H1 (cell line): Measurements from ENCODE around the gene TECPR2. TPM values are rescaled to one million over a fixed set of nuclear protein-coding genes. Genes with fewer than 3 reads are reported as not detected.
A peak's percentile ranks its signal among the peaks of the same experiment; 100 is the strongest.

ENCODE experiments used
- CTCF ChIA-PET: fragments of 300-600 bp; sonication (Branson Sonifier 250); formaldehyde crosslinking; loops from one replicate; lab custom pipeline; 2021; ENCODE audit not compliant: partially characterized antibody; lab: Charles Lee
- POLR2A ChIA-PET: fragments of 300-600 bp; sonication (Branson Sonifier 250); formaldehyde crosslinking; loops from one replicate; lab custom pipeline; 2021; ENCODE audit warnings: inconsistent platforms; ENCODE audit not compliant: partially characterized antibody; lab: Charles Lee
- DNase-seq, 2 experiments: peaks; one replicate each; pipeline versions ENCODE4 v3.0.0 to v3.0.0-alpha.2; 2010 to 2022; ENCODE audit warnings: low spot score in 2 of 2, low read depth in 1 of 2, mixed read lengths in 1 of 2
- FAIRE-seq: peaks from 2 replicates; lab custom pipeline; 2011; peaks lifted over from hg19 to GRCh38; lab: Jason Lieb, UNC
- H2AFZ ChIP-seq: 2 replicates; pipeline ENCODE4 v1.8.1; 2012; ENCODE audit warnings: low read length, inconsistent platforms
- H2AK5ac ChIP-seq: 2 replicates; pipeline ENCODE4 v1.6.1; 2013; ENCODE audit warnings: low read depth, low read length
- H2BK120ac ChIP-seq: replicated peaks from 2 replicates; pipeline ENCODE3; 2013; ENCODE audit warnings: low read depth, low read length, inconsistent platforms
- H2BK12ac ChIP-seq: 2 replicates; pipeline ENCODE4 v1.6.1; 2013; ENCODE audit warnings: low read depth, low read length
- H2BK15ac ChIP-seq: 2 replicates; pipeline ENCODE4 v1.6.1; 2013; ENCODE audit warnings: low read length
- H2BK20ac ChIP-seq: 2 replicates; pipeline ENCODE4 v1.6.1; 2013; ENCODE audit warnings: low read length
- H2BK5ac ChIP-seq: 2 replicates; pipeline ENCODE4 v1.6.1; 2013; ENCODE audit warnings: low read depth, low read length
- H3K14ac ChIP-seq: 2 replicates; pipeline ENCODE4 v1.6.1; 2013; ENCODE audit warnings: inconsistent platforms; ENCODE audit not compliant: insufficient read length
- H3K18ac ChIP-seq: 2 replicates; pipeline ENCODE4 v1.6.1; 2013; ENCODE audit warnings: low read length; ENCODE audit errors: extremely low read depth
- H3K23ac ChIP-seq: 2 replicates; pipeline ENCODE4 v1.6.1; 2013; ENCODE audit warnings: inconsistent platforms; ENCODE audit not compliant: insufficient read length
- H3K23me2 ChIP-seq: 2 replicates; pipeline ENCODE4 v1.6.1; 2013; ENCODE audit warnings: low read depth, low read length
- H3K27ac ChIP-seq: 2 replicates; pipeline ENCODE4 v1.6.1; 2011; ENCODE audit warnings: low read depth, low read length, inconsistent platforms
- H3K27me3 ChIP-seq, 4 experiments: replicated peaks in 1 of 4; 1 replicate in 1 of 4; 2 replicates in 3 of 4; pipeline versions ENCODE4 v1.6.1 to v1.8.1; 2011 to 2013; ENCODE audit warnings: low read length in 3 of 4, mild to moderate bottlenecking in 3 of 4, inconsistent platforms in 2 of 4, mixed read lengths in 2 of 4, moderate library complexity in 1 of 4; ENCODE audit not compliant: control insufficient read depth in 3 of 4, insufficient read depth in 3 of 4; ENCODE audit errors: extremely low read depth in 1 of 4
- H3K36me3 ChIP-seq, 4 experiments: 2 replicates each; pipeline versions ENCODE4 v1.6.1 to v1.8.1; 2011 to 2013; ENCODE audit warnings: mild to moderate bottlenecking in 4 of 4, low read length in 3 of 4, moderate library complexity in 2 of 4, control low read depth in 1 of 4, inconsistent platforms in 1 of 4; ENCODE audit not compliant: insufficient read depth in 4 of 4, control insufficient read depth in 2 of 4
- H3K4ac ChIP-seq: replicated peaks from 2 replicates; pipeline ENCODE3; 2013; ENCODE audit warnings: low read length, low read depth, mixed read lengths, inconsistent platforms; ENCODE audit not compliant: insufficient read length
- H3K4me1 ChIP-seq, 4 experiments: replicated peaks in 1 of 4; 1 replicate in 1 of 4; 2 replicates in 3 of 4; pipeline versions ENCODE4 v1.6.1 to v1.8.1; 2011 to 2013; ENCODE audit warnings: low read length in 3 of 4, inconsistent platforms in 2 of 4, mixed read lengths in 1 of 4; ENCODE audit not compliant: insufficient read depth in 4 of 4, control insufficient read depth in 3 of 4
- H3K4me2 ChIP-seq, 2 experiments: 2 replicates each; pipeline versions ENCODE4 v1.6.1 to v1.8.1; 2011 to 2013; ENCODE audit warnings: low read depth in 2 of 2, low read length in 2 of 2, control low read depth in 1 of 2, inconsistent platforms in 1 of 2, mild to moderate bottlenecking in 1 of 2; ENCODE audit not compliant: insufficient read depth in 1 of 2
- H3K4me3 ChIP-seq, 4 experiments: fragments of 200-600, 300-600 bp in 1 of 4; sonication (generic), shearing (Covaris generic), sonication (Bioruptor Twin) in 1 of 4; 2 replicates each; pipeline versions ENCODE4 v1.5.1 to v1.8.1; 2011 to 2016; ENCODE audit warnings: low read length in 4 of 4, low read depth in 3 of 4, control low read depth in 2 of 4, inconsistent platforms in 2 of 4, mild to moderate bottlenecking in 2 of 4, mixed read lengths in 1 of 4, moderate library complexity in 1 of 4; ENCODE audit not compliant: insufficient read depth in 2 of 4; ENCODE audit errors: extremely low read depth in 1 of 4
- H3K56ac ChIP-seq: replicated peaks from 2 replicates; pipeline ENCODE3; 2013; ENCODE audit warnings: low read depth, mild to moderate bottlenecking, mixed read lengths, low read length, inconsistent platforms; ENCODE audit not compliant: insufficient read length
- H3K79me1 ChIP-seq: 2 replicates; pipeline ENCODE4 v1.6.1; 2013; ENCODE audit warnings: low read depth, low read length, control low read depth
- H3K79me2 ChIP-seq, 2 experiments: 2 replicates each; pipeline versions ENCODE4 v1.6.1 to v1.8.1; 2012 to 2013; ENCODE audit warnings: low read length in 2 of 2, mild to moderate bottlenecking in 2 of 2, inconsistent platforms in 1 of 2; ENCODE audit not compliant: insufficient read depth in 2 of 2, control insufficient read depth in 1 of 2
- H3K9ac ChIP-seq, 4 experiments: replicated peaks in 1 of 4; 1 replicate in 1 of 4; 2 replicates in 3 of 4; pipeline versions ENCODE4 v1.6.1 to v1.8.1; 2011 to 2013; ENCODE audit warnings: low read depth in 3 of 4, low read length in 3 of 4, control low read depth in 2 of 4, mild to moderate bottlenecking in 2 of 4, moderate library complexity in 2 of 4, inconsistent platforms in 1 of 4; ENCODE audit errors: extremely low read depth in 1 of 4
- H3K9me3 ChIP-seq, 2 experiments: 2 replicates each; pipeline versions ENCODE4 v1.6.1 to v1.8.1; 2012 to 2013; ENCODE audit warnings: mild to moderate bottlenecking in 2 of 2, moderate library complexity in 2 of 2, control low read depth in 1 of 2, inconsistent platforms in 1 of 2, low read depth in 1 of 2, low read length in 1 of 2, mixed read lengths in 1 of 2; ENCODE audit not compliant: insufficient read depth in 2 of 2
- H4K20me1 ChIP-seq, 2 experiments: replicated peaks in 1 of 2; 2 replicates each; pipeline versions ENCODE3 to v1.8.1; 2011 to 2013; ENCODE audit warnings: inconsistent platforms in 2 of 2, low read length in 2 of 2, mild to moderate bottlenecking in 1 of 2; ENCODE audit not compliant: insufficient read depth in 2 of 2, control insufficient read depth in 1 of 2
- H4K5ac ChIP-seq: 2 replicates; pipeline ENCODE4 v1.6.1; 2013; ENCODE audit warnings: low read length, low read depth, mixed read lengths, inconsistent platforms; ENCODE audit not compliant: insufficient read length
- H4K8ac ChIP-seq: 2 replicates; pipeline ENCODE4 v1.8.0; 2013; ENCODE audit warnings: mild to moderate bottlenecking, moderate library complexity, low read length, inconsistent platforms; ENCODE audit not compliant: insufficient read depth; ENCODE audit errors: extremely low read depth
- H4K91ac ChIP-seq: replicated peaks from 2 replicates; pipeline ENCODE3; 2013; ENCODE audit warnings: low read length, mixed read lengths, inconsistent platforms; ENCODE audit not compliant: insufficient read length
- ATF2 ChIP-seq: IDR thresholded peaks from 2 replicates; pipeline ENCODE4 v1.6.1; 2012; ENCODE audit warnings: low read length, inconsistent platforms
- BACH1 ChIP-seq: IDR thresholded peaks from 2 replicates; pipeline ENCODE4 v1.6.1; 2012; ENCODE audit warnings: low read length, improper control_type of control experiment
- CBX8 ChIP-seq: fragments of 300-800, 300-1000 bp; sonication (generic); IDR thresholded peaks from 2 replicates; pipeline ENCODE4 v1.7.1; 2016; ENCODE audit warnings: low read depth, low read length, borderline replicate concordance
- CTBP2 ChIP-seq: IDR thresholded peaks from 2 replicates; pipeline ENCODE4 v1.7.0; 2011; ENCODE audit warnings: borderline replicate concordance, mild to moderate bottlenecking, moderate library complexity, mixed read lengths, low read length; ENCODE audit not compliant: insufficient read depth, insufficient read length
- EGR1 ChIP-seq: IDR thresholded peaks from 2 replicates; pipeline ENCODE4 v1.6.1; 2011; ENCODE audit warnings: low read depth, low read length, borderline replicate concordance
- POLR2A ChIP-seq, 2 experiments: IDR thresholded peaks; 1 replicate in 1 of 2; 2 replicates in 1 of 2; pipeline ENCODE4 v1.6.1; 2011; ENCODE audit warnings: low read depth in 2 of 2, low read length in 2 of 2, mild to moderate bottlenecking in 2 of 2; ENCODE audit errors: control extremely low read depth in 1 of 2
- RAD21 ChIP-seq, 2 experiments: IDR thresholded peaks in 1 of 2; conservative IDR thresholded peaks in 1 of 2; 2 replicates each; pipeline ENCODE4 v1.6.1; 2011; ENCODE audit warnings: low read depth in 2 of 2, low read length in 2 of 2, improper control_type of control experiment in 1 of 2, inconsistent platforms in 1 of 2, mild to moderate bottlenecking in 1 of 2, moderate library complexity in 1 of 2
- RXRA ChIP-seq: IDR thresholded peaks from 2 replicates; pipeline ENCODE4 v1.6.1; 2011; ENCODE audit warnings: low read depth, mild to moderate bottlenecking, low read length, moderate library complexity; ENCODE audit not compliant: insufficient read depth
- SP2 ChIP-seq: IDR thresholded peaks from 2 replicates; pipeline ENCODE4 v1.6.1; 2012; ENCODE audit warnings: mild to moderate bottlenecking, low read length, inconsistent platforms
- ZNF274 ChIP-seq: IDR thresholded peaks from 2 replicates; pipeline ENCODE4 v1.7.0; 2012; ENCODE audit warnings: low read length, borderline replicate concordance; ENCODE audit errors: extremely low read depth
- WGBS, 2 experiments: shearing (Covaris generic) in 1 of 2; methylation state at CpG; one replicate each; pipeline versions ENCODE4 v1.1.6 to v1.1.7; 2013 to 2015; ENCODE audit warnings: low lambda C conversion rate in 2 of 2, mixed read lengths in 2 of 2, inconsistent platforms in 1 of 2, low coverage in 1 of 2, missing lambda C conversion rate in 1 of 2; ENCODE audit not compliant: insufficient replicate concordance in 2 of 2, insufficient coverage in 1 of 2, insufficient read length in 1 of 2; ENCODE audit errors: extremely low coverage in 1 of 2, missing lambda C conversion rate in 1 of 2; 5-methylcytosine and 5-hydroxymethylcytosine counted together
- polyA plus RNA-seq, 7 experiments: library from polyadenylated mRNA; depleted of rRNA in 3 of 7; stranded (reverse) in 5 of 7; unstranded in 2 of 7; fragments of >200 nt in 5 of 7; fragments of 200-250 nt in 2 of 7; gene quantifications; 1 replicate in 5 of 7; 2 replicates in 1 of 7; 4 replicates in 1 of 7; pipeline versions ENCODE4 v1.2.1 to v1.2.3, GENCODE V29; 2011 to 2013; ENCODE audit warnings: missing spikeins in 2 of 7, mixed read lengths in 2 of 7
- total RNA-seq: library from RNA; stranded (reverse); fragmentation: NEBNext Ultra II Directional; extraction: Animal tissue kit (Norgen Biotek cat#: 25700); gene quantifications from 2 replicates; pipeline ENCODE4 v1.2.1, GENCODE V29; 2021

The TECPR2 gene
- total and polyA plus RNA-seq, 2 of the 8 experiments (the other 6 are each of a cell fraction or from before 2014, with no cell fraction given): 6.8 to 19.4 TPM

GRCh38 chr14:102430212-102430908 lies 67.6 kb downstream of the TECPR2 start:
- Histone ChIP-seq H2BK120ac (no peak overlapping the region), H3K9ac (no peak overlapping the region), H2AFZ (no peak overlapping the region), H4K8ac (no peak overlapping the region; the same call in 1 of the 2 replicates), H2BK12ac (no peak overlapping the region), H4K91ac (no peak overlapping the region), H3K23me2 (no peaks in the 10 kb centered on the region), H3K4me3 (no peak overlapping the region), H4K5ac (no peak overlapping the region), H3K27me3 (no peaks in the 10 kb centered on the region), H3K23ac (no peak overlapping the region), H2BK20ac (no peak overlapping the region), H3K4me2 (no peak overlapping the region), H3K36me3 (peaks cover 0 to 11% (median under 1%) of the 10 kb centered on the region in 4 experiments; a peak in 3 of 8 replicates), H3K56ac (no peak overlapping the region), H2AK5ac (no peak overlapping the region), H3K18ac (no peak overlapping the region), H3K4ac (no peak overlapping the region), H3K14ac (no peak overlapping the region), H3K79me2 (no peaks in the 10 kb centered on the region), H3K27ac (no peak overlapping the region), H2BK5ac (0 out of 2 replicates have a peak overlapping the region, but pooled peaks have one; percentile 13), H3K4me1 (no peaks in the 10 kb centered on the region), H4K20me1 (no peaks in the 10 kb centered on the region), H3K9me3 (no peaks in the 10 kb centered on the region), H3K79me1 (no peaks in the 10 kb centered on the region), H2BK15ac (no peak overlapping the region)
- WGBS, 2 experiments: 92% methylated on average over 8 of the region's 8 CpGs; no CpG with 5 or more reads in 1 of the 2 experiments
- POLR2A ChIA-PET: no interaction called here
- no peak for DNase-seq
- FAIRE-seq: no peak
- CTCF ChIA-PET: interaction anchor here (0.6 to 2.9 kb wide), 8 partner anchors 8 to 114 kb away, joined by 3 to 12 read pairs (median 6); no protein-coding TSS in a partner anchor
- TF ChIP-seq CBX8 (no peak), ZNF274 (no peak), POLR2A (IDR thresholded peaks at IDR 0.05; ENCODE audit: control extremely low read depth in 1 of 2, low read depth in 2 of 2, low read length in 2 of 2) (no peak), BACH1 (no peak), RXRA (no peak), CTBP2 (no peak), RAD21 (IDR thresholded peaks at IDR 0.05 in 1 of 2, conservative IDR thresholded peaks at IDR 0.05 in 1 of 2; ENCODE audit: low read depth in 2 of 2, low read length in 2 of 2) (no peak), SP2 (no peak), ATF2 (no peak), EGR1 (no peak)
